NCI-H345 (cell line): Measurements from ENCODE around the gene AKT1.
"Not testable (repeated sequence)": the region's sequence is repeated elsewhere in the genome, so short reads cannot be mapped to it uniquely, and the experiment has no call there.

Experiments
- DNase-seq: peaks from one replicate; lab custom pipeline; 2025; lab: John Stamatoyannopoulos, UW

AKT1 gene

DNA sequence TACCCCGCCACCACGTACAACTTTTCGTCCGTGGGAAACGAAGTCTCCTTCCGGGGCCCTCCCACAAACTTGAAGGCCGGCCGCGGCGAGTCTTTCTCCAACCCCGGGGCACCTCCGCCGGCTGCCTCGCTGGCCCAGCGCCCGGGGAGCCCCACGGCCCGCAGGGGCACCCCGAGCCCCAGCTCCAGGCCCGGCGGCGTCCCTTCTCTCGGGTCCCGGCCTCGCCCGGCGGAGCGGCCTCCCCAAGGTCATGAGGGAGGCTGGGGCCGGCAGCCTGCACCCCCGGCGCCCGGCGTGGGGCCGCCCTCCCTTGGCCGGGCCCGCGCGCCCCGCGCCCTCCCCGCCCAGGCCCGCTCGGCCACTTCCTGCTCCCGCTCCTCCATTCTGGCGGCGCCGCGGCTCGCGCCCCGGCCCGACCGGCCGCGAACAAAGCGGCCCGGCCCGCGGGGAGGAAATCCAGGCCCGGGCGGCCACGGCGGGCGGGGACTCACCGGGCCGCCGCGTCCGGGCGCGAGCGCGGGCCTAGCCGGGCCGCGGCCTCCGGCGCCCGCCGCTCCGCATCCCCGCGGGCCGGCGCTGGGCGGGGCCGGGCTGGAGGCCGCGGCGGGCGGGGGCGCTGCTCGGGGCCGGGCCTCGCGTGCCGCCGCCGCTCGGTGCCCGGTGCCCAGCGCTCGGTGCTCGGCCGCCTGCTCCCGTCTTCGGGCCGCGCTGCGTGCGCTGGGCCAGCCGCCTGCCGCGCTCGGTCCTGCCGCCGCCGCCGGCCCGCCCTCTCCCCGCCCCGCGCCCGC, at the start of gene AKT1:
AKT1 (minus strand) TSS at position 756 of the 788 bp plus-strand sequence. CDS start 3,105 bp downstream, outside the sequence.
- DNase-seq: peak; percentile 49

DNA sequence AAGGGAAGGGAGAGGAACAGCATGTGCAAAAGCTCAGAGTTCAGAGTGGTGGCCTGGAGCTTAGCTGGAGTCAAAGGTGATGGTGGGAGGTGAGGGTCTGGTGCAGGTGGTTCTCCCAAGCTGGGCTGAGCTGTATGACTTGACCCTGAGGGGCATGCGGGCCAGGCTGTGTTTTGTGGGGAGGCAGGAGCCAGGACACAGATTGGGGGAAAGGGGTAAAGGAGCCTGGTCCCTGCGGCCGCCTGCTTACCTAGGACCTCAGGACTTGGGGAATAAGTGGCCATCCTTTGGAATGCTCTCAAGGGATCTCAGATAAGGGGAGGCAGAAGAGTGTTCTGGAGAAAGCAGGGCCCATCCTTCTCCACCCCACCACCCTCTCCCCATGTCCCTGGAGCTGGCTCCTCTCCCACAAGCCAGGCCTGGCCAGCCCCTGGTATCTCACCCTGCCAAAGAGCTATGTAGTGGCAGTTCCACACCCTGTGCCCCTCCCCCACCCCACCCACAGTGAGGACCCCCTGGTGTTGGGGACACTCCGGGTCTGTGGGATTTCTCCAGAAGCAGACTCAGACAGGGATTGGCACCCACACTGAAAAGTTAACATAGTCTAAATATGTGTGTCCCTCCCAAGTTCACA, 49.6 kb upstream of the AKT1 start:
- no peak for DNase-seq

DNA sequence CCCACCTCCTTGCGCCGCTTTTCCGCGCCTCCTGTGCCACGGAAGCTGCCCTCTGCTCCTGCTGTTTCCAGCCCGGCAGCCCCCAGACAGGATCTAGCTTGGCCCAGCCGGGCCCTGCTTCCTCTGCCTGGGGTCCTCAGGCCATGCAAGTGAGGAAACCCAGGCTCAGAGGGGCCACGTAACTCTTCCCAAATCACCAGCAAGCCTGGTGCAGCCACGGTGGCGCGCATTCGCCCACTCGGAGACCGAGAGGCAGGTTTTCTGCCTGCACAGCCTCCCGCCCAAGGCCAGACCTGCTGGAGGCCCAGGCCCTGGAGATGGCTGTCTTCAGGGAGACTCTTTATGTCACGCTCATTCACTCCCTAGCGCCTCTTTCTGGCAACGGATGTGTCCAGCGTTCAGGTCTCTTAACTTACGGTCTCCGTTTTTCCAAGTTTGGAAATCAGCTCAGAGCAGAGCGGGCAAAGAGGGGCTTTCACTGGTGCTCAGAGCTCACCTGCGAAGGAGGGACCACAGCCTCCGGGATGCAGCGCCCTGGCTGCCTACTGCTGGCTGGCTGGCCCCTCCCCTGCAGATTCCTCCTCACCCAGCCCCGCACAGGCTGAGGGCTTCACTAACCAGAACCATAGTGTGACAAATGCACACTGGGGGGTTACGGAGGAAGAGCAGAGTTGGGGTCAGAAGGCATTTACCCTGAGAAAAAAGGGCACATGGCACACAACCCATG, 48.9 kb upstream of the AKT1 start:
- DNase-seq: peak; percentile 25

DNA sequence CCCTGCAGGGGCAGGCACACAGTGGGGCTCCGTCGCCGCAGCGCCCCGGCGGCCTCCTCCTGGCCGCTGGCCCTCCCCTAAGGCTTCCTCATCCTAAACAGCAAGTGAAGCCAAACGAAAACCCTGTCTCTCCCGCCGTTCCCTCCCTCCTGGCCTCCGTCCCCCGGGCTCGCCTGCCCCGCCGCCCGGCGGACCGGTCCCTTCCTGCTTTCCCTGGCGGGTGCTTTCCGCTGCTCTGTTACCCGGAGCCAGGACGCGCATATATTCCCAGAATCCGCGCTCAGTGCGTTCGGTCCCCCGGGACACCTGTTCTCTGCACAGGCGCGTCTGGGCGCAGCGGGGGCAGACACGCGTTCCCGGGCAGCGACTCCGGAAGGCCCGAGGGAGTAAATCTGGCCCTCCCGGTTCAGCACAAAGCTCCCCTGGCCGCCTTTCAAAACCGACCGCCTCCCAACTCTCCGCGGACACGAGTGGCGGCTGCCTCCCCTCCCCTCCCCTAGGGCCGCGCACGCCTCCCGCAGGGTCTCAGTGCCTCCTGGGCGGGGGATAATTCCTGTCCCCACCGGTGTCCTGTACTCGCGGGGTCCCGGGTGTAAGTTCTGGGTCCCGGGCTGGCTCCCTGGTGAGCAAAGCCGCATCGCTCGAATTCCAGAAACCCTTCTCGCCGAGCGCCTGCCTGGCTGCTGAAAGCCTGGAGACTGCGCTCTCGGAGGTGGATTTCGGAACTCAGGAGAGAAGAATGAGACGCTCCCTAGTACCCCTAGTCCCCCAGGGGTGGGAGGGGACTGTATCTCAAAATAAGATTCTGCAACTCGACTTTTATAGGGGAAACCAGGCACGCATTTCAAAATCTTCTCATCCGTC, 48.1 kb upstream of the AKT1 start:
- peak; percentile 52 for DNase-seq

DNA sequence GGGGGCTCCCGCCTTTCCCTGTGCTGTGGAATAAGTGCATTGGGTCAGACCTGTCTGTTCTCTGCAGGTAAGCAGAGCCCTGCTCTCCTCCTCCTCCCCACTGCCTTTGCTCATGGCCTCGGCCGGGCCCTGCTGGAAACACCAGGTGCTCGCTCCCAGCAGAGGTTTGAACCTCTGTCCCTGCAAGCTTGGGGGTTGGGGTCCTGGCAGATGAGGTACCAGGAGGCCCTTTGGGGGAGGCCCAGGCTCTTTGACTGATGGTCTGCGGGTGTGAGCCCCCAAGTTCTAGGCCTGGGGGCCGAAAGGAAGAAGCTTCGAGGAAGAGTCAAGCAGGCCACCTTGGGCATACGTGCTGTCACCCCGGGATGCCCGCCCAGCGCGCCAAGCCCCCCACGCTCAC, 47.5 kb upstream of the AKT1 start:
- DNase-seq: no peak

DNA sequence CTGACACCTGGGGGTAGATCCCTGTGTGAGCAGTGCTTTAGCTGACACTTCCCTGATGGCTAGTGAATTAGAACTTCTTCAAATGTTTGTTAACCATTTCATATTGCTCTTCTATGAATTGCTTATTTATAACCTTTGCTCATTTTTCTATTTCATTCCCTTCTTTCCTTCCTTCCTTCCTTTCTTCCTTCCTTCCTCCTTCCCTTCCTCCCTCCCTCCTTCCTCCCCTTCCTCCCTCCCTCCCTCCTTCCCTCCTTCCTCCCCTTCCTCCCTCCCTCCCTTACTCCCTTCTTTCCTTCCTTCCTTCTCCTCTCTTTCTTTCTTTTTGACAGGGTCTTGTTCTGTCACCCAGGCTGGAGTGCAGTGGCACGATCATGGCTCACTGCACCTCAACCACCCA, 46.2 kb upstream of the AKT1 start:
- DNase-seq: no peak

DNA sequence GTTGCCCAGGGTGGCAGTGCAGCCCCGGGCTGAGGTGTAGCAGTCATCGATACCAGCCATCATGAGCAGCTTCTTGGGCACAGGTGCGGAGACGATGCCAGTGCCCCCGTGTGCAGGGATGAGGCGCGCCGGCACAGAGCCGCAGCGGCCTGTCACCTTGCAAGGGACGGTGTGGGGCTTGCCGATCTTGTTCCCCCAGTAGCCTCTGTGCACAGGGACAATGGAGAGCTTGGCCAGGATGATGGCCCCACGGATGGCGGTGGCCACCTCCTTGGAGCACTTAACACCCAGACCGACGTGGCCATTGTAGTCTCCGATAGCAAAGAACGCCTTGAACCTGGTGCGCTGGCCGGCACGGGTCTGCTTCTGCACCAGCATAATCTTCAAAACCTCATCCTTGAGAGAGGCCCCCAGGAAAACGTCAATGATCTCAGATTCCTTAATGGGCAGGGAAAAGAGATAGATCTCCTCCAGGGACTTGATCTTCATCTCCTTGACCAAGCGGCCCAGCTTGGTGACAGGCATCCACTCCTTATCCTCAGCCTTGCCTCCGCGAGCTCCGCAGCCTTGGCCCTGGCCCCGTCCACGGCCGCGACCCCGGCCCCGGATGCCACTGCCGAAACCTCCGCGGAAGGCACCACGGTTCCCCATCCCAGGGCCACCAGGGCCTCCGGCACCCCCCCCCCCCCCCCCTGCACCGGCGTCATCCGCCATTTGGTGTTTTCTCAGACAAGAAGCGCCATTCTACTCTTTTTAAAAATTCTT, 40.8 kb upstream of the AKT1 start:
- DNase-seq: not testable (repeated sequence)

DNA sequence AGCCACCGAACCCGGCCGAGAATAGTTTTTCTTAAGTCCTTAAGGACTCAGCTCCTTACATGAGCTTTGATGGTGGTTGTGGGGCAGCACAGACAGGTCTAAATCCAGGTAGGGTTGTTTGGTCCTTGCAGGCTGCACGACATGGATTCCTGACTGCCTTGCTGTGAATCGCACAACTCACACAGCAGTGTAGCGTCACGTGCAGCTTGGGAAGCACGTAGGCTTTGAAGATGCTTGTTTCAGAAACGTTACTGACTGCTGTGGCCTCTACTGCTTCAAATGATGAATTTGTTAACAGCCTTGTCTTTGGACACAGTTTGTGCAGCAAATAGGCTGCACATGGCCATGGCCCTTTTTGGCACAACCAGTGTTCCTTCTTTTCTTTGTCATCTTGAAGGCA, 35.2 kb upstream of the AKT1 start:
- DNase-seq: no peak

DNA sequence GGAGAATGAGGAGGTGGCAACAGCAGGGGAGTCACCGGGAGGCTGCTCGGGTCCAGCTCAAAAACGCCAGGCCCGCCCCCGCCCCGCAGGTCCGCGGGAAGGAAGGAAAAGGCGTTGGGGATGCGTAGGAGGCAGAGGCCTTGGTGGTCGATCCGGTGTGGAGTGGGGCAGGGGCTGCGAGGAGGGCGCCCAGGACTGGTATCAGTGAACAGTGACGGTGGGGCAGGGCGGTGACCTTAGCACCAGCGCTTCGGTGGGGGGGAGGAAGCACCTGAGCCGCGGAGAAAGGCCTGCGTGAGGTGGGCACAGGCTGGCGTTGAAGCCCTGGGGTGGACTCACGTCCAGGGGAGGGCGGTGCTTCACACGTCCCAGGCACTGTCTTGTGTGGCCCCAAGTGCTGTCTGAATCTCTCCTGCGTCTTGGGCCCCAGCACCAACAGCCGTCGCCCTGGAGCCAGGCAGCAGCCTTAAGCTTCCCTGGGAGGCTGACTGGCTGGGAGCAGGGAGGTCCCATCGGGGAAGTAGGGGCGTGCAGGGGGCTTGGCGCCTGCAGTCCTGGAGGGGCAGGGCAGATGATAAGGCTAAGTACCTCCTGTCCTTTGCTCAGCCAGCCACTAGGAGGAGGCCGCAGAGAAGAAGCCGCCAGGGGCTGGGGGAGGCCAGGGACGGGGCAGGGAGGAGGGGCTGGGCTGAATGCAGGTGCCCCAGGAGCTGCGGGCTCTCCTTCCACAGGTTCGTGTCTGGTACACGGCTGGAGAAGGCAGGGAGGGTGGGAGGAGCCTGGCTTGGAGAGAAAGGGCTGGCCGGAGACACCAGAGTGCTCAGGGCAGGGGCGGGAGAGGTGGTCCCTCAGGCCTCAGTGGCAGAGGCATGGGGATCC, 31.9 kb upstream of the AKT1 start:
- peak; percentile 80 for DNase-seq

DNA sequence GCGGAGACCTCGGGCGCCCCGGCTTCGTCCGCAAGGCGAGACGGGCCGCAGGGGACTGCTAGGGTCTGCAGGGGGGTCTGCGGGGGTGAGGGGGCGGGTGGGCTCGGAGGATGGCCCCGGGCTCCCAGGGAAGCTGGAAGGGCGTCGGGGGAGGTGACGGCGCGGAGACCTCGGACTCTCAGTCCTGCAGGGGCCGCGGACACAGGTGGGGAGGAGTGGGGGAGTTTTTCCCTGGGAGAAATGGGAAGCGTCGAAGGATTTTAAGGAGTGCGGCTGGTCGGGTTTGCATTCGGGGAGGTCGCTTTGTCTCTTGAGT, 31.3 kb upstream of the AKT1 start:
- DNase-seq: no peak

DNA sequence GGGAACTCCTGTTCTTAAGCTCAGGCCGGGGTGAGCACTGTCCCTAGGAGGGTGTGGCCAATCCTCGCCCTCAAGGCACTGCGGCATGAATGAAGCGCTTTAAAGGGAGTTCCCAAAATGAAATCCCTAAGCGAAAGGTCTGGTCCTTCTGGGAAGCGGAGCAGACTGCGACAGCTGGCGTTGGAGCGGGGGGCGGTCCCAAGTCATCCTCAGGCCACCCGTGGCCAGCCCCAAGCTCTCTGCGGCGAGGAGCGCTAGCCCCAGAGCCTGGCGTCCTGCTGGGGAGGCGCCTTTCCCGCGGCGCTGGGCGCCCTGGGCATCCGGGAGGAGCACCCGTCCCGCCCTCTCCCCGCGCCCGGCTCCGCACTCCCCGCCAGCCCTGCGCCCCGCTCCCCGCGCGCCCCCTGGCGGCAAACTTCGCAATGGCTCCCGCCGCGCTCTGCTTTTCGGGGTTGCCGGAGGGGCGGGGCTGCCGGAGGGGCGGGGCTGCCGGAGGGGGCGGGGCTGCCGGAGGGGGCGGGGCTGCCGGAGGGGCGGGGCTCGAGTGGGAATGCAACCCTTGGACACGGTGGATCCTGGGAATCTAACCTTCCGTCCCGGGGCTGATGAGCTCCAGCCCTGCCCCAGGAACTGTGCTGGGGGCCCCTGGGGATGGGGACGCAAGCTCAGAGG, 30.8 kb upstream of the AKT1 start:
- DNase-seq: peak; percentile 89

DNA sequence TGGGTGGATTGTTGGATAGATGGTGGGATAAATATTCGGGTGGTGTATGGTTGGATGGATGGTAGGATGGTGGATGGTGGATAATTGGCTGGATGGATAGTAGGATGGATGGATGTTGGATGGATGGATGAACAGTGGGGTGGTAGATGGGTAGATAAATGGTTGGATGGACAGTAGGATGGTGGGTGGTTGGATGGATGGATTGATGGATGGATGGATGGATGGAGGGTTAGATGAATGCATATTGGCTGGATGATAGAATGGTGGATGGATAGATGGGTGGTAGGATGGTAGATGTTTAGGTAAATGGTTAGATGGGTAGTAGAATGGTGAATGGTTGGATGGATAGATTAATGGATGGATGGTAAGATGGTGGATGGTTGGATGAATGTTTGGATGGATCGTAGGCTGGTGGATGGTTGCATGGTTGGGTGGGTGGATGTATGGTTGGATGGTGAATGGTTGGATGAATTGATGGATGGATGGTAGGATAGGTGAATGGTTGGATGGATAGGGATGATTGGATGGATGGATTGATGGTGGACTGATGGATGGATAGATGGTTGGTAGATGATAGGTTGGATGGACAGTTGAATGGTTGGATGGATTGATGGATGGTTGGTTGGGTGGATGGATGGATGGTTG, 28.9 kb upstream of the AKT1 start:
- no peak for DNase-seq

DNA sequence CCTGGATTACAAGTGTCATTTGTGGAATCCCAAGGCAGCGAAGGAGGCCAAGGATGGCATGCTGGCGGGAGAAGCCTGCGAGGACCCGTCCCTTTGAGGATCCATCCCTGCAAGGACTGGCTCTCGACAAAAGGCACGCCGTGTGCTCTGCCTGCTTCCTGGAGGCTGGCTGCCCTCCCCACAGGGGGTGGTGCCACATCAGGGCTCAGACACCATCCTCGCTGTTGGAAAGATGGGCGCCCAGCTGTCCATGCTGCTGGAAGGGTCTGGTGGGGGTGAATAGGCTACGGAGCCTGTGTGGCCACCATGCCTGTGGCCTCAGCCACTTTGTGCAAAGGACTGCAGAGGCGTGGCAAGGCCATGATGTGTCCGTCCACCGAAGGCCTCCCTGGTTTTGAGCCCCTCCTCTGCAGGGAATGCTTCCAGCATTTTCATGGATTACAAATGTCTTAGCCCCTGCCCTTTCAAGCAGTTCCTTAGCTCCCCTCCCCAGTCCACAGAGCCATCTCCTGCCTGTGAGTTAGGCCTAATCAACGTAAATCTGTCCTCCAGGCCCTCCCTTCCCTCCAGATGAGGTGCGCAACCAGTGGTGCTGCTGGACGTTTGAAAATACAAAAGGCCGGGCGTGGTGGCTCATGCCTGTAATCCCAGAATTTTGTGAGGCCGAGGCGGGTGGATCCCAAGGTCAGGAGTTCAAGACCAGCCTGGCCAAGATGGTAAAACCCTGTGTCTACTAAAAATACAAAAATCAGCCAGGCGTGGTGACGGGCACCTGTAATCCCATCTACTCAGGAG, 27.5 kb upstream of the AKT1 start:
- DNase-seq: no peak

DNA sequence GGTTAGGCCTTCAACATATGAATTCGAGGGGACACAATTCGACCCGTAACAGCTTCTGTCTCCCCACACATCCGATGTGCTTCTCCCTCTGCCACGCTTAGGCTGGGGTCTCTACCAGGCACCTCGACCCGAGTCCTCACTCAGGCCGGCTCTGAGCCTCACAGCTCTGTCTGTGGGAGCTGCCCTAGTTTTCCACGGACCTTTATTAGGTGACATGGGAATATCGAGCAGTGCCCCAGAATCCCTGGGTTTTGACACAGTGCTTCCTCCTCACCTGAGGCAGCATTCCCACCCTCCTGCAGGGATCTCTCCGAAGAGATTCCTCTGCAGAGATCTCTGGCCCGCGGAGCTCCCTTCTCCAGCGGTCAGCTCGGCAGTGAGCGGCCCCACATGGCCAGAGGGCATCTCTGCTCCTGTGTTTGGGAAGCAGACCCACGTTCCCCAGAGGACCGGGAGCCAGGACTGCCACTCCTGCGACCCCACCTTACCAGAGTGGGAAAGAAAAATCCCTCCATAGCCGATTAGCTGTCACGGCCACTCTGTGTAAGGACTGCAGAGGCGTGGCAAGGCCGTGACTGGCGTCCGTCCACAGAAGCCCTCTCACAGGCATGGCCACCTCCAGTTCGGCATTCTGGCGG, 26.5 kb upstream of the AKT1 start:
- no peak for DNase-seq

DNA sequence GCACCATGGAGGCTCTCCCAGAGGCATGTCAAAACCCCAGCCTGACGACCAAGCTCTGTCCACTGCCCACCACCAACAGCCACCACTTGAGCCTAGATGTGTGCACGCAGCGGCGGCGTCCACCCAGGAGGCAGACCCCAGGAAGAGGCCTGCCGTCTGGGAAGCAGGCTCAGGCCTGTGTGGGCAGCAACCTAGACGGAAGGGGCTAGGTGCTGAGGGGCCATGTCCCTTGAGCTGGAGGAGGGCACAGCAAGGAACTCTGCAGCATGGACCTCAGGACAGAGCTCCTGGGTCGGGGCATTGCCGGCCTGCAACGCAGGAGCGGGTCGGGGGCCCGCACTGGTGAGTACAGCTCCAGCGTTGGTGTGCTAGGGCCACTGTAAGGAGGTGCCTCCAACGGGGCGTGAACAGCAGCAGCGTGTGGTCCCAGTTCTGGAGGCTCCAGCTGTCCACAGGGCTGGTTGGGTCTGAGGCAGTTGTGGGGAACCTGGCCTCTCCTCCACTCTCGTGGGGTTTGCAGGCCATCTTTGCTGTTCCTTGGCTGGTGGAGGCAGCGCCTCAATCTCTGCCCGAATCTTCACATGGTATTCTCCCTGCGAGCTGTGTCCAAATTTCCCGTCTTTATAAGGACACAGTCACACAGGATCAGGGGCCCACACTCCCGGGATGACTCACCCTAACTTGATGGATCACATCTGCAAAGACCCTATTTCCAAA, 25.8 kb upstream of the AKT1 start:
- DNase-seq: no peak

DNA sequence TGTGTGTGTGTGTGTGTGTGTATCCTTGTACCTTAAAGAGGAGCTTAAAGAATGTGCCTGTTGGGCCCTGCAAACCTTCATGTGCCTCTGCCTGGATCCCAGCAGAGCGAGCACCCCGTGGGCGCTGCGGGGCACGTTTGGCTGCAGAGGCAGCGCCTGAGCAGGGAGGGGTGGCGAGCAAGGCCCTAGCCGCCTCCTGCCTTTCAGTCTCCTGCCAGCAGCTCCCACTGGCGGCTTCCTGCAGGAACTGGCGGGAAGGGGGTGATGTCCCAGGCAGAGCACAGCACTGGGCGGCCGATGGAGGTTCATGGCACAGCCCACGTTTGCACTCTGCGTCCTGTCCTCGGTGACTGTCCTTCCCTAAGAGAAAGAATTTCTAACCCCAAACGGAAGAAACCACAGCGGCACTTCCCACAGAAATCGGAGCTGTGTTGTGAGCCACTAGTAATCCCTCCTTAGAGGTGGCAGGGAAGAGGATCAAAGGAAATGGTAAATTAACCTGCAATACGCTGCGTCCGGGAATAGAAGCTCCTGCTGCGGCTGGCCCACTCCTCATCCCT, 25.2 kb upstream of the AKT1 start:
- peak; percentile 34 for DNase-seq

DNA sequence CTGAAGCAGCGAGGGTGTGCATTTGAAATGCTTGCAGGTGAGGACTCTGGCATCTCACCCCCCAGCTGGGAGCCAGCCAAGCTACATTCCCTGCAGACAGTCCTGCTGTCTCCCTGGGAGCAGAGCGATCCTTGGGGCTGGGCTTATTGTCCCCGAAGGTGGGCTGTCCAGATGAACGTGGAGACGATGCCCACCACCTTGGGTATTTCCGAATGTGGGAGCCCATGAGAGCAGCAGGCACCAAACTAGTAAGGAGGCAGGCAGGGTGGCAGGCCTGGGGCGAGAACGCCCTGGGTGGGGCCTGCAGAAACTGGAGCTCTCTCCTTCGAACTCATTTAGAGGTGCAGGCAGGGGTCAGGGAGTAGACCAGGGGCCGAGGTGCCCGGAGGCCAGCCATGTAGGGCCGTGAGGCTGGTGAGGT, 23.8 kb upstream of the AKT1 start:
- no peak for DNase-seq
